Measurements from ENCODE around the gene SGMS2.
"Not testable (repeated sequence)": the region's sequence is repeated elsewhere in the genome, so short reads cannot be mapped to it uniquely, and the experiment has no call there.

The SGMS2 gene

GRCh38 chr4:107917500-107917899 lies 92.8 kb downstream of the SGMS2 start:
- Histone ChIP-seq H3K27ac (ENCODE audit: low read length) (no peak overlapping the region), H3K4me2 (ENCODE audit: insufficient read depth, low read length) (no peak overlapping the region), H3K9ac (ENCODE audit: low read depth, low read length) (no peak overlapping the region), H3K27me3 (ENCODE audit: insufficient read depth, low read length, poor library complexity) (peaks cover 5% of the 10 kb centered on the region), H3K4me1 (ENCODE audit: insufficient read depth, low read length) (peaks cover 3% of the 10 kb centered on the region; the same call in 1 of the 2 replicates), H3K36me3 (ENCODE audit: insufficient read depth, low read length) (no peaks in the 10 kb centered on the region), H2AFZ (ENCODE audit: low read depth, low read length) (no peak overlapping the region), H3K9me3 (ENCODE audit: insufficient read depth, low read length, severe bottlenecking) (peaks cover 8% of the 10 kb centered on the region), H3K79me2 (ENCODE audit: insufficient read depth, low read length) (no peaks in the 10 kb centered on the region), H3K4me3 (ENCODE audit: low read depth in 1 of 2, low read length in 2 of 2) (no peak overlapping the region), H4K20me1 (ENCODE audit: insufficient read depth, low read length) (no peaks in the 10 kb centered on the region)
- DNase-seq (no peak), ATAC-seq (ENCODE audit: insufficient read depth, low read depth) (no peak)
- TF ChIP-seq, protein P1, sequence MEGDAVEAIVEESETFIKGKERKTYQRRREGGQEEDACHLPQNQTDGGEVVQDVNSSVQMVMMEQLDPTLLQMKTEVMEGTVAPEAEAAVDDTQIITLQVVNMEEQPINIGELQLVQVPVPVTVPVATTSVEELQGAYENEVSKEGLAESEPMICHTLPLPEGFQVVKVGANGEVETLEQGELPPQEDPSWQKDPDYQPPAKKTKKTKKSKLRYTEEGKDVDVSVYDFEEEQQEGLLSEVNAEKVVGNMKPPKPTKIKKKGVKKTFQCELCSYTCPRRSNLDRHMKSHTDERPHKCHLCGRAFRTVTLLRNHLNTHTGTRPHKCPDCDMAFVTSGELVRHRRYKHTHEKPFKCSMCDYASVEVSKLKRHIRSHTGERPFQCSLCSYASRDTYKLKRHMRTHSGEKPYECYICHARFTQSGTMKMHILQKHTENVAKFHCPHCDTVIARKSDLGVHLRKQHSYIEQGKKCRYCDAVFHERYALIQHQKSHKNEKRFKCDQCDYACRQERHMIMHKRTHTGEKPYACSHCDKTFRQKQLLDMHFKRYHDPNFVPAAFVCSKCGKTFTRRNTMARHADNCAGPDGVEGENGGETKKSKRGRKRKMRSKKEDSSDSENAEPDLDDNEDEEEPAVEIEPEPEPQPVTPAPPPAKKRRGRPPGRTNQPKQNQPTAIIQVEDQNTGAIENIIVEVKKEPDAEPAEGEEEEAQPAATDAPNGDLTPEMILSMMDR (IDR thresholded peaks at IDR 0.05; ENCODE audit: borderline replicate concordance, extremely low read depth, low read length, poor library complexity, severe bottlenecking): no peak
- no peak for TF ChIP-seq EZH2 (IDR thresholded peaks at IDR 0.05; ENCODE audit: borderline replicate concordance, low read depth, low read length, severe bottlenecking)

DNA sequence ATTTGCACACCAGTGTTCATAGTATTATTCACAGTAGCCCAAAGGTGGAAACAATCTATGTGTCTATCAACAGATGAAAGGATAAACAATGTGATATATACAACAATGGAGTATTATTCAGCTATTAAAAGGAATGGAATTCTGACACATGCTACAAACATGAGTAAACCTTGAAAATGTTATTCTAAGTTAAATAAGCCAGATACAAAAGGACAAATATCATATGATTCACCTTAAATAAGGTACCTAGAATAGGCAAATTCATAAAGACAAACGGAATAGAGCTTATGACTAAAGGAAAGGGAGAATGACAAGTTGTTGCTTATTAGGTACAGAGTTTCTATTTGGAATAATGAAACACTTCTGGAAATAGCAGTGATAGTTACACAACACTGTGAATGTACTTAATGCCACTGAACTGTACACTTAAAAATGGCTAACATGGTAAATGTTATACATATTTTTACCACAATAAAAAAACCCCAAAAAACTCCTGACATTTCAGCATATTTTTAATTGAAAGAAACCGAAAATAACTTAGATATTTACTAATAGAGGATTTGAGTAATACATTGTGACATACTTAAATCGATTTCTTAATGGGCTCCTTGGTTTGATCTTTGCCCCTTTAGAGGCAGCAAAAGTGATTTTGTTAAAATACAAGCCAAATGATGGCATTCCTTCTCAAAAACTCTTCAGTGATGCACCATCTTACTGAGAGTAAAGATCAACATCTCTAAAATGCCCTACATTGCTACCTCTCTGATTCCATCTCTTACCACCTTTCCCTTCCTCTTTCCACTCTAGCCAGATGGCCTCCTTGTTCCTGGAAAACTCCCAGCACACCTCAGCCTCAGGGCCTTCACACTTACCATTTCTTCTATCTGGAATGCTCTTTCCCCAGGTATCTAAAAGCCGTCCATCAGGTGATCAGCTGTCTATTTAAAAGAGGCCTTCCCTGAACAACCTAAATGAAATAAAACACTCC lies 98.0 kb downstream of the SGMS2 start:
- Histone ChIP-seq H3K27ac (ENCODE audit: low read length) (no peak overlapping the region), H3K4me2 (ENCODE audit: insufficient read depth, low read length) (no peak overlapping the region), H3K4me1 (ENCODE audit: insufficient read depth, low read length) (no peaks in the 10 kb centered on the region), H2AFZ (ENCODE audit: low read depth, low read length) (no peak overlapping the region), H3K79me2 (ENCODE audit: insufficient read depth, low read length) (no peaks in the 10 kb centered on the region), H3K9ac (ENCODE audit: low read depth, low read length) (no peak overlapping the region), H3K9me3 (ENCODE audit: insufficient read depth, low read length, severe bottlenecking) (peaks cover 8% of the 10 kb centered on the region), H4K20me1 (ENCODE audit: insufficient read depth, low read length) (no peaks in the 10 kb centered on the region), H3K4me3 (ENCODE audit: low read depth in 1 of 2, low read length in 2 of 2) (no peak overlapping the region), H3K27me3 (ENCODE audit: insufficient read depth, low read length, poor library complexity) (peaks cover 6% of the 10 kb centered on the region), H3K36me3 (ENCODE audit: insufficient read depth, low read length) (no peaks in the 10 kb centered on the region)
- DNase-seq (no peak), ATAC-seq (ENCODE audit: insufficient read depth, low read depth) (no peak)
- TF ChIP-seq, protein P1 (IDR thresholded peaks at IDR 0.05; ENCODE audit: borderline replicate concordance, extremely low read depth, low read length, poor library complexity, severe bottlenecking): no peak
- no peak for TF ChIP-seq EZH2 (IDR thresholded peaks at IDR 0.05; ENCODE audit: borderline replicate concordance, low read depth, low read length, severe bottlenecking)

GRCh38 chr4:107925713-107926112 lies 101.0 kb downstream of the SGMS2 start:
- not testable (repeated sequence) for H3K4me2 ChIP-seq (ENCODE audit: insufficient read depth, low read length); H3K27me3 ChIP-seq (ENCODE audit: insufficient read depth, low read length, poor library complexity); H2AFZ ChIP-seq (ENCODE audit: low read depth, low read length); H3K79me2 ChIP-seq (ENCODE audit: insufficient read depth, low read length); H3K36me3 ChIP-seq (ENCODE audit: insufficient read depth, low read length); H3K4me1 ChIP-seq (ENCODE audit: insufficient read depth, low read length); H3K9ac ChIP-seq (ENCODE audit: low read depth, low read length); ATAC-seq (ENCODE audit: insufficient read depth, low read depth); H4K20me1 ChIP-seq (ENCODE audit: insufficient read depth, low read length); H3K9me3 ChIP-seq (ENCODE audit: insufficient read depth, low read length, severe bottlenecking); DNase-seq; H3K4me3 ChIP-seq (ENCODE audit: low read depth in 1 of 2, low read length in 2 of 2); H3K27ac ChIP-seq (ENCODE audit: low read length)

- not testable (repeated sequence) for H2AFZ ChIP-seq (ENCODE audit: low read depth, low read length); H3K79me2 ChIP-seq (ENCODE audit: insufficient read depth, low read length); H3K4me3 ChIP-seq (ENCODE audit: low read depth in 1 of 2, low read length in 2 of 2); ATAC-seq (ENCODE audit: insufficient read depth, low read depth); H3K36me3 ChIP-seq (ENCODE audit: insufficient read depth, low read length); H3K9ac ChIP-seq (ENCODE audit: low read depth, low read length); DNase-seq; H3K27ac ChIP-seq (ENCODE audit: low read length); H3K27me3 ChIP-seq (ENCODE audit: insufficient read depth, low read length, poor library complexity); H4K20me1 ChIP-seq (ENCODE audit: insufficient read depth, low read length); H3K4me2 ChIP-seq (ENCODE audit: insufficient read depth, low read length); H3K9me3 ChIP-seq (ENCODE audit: insufficient read depth, low read length, severe bottlenecking)
- peaks cover 11% of the 10 kb centered on the region for H3K4me1 ChIP-seq (ENCODE audit: insufficient read depth, low read length)
These were observed 102.1 kb downstream of the SGMS2 start for GRCh38 chr4:107926875-107927274.
